ENCODE data around the gene PIEZO1.
A peak's percentile ranks its signal among the peaks of the same experiment; 100 is the strongest.

Gene PIEZO1

DNA sequence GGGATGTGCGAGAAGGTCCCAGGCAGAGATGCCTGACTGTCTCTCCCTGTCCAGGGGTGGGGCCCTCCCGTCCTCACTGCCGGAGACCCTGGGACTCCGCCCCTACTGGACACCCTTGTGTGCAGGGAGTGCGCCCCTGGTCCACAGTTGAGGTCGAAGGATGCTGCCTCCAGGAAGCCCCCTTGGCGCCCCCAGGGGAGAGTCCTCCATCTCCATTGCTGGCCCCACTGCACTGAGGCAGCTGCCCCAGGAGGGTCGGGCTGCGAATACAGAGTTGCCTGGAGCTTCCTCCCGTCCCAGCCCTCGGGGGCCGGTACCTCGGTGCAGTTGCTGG is 52.1 kb downstream of the PIEZO1 start:
- DNase-seq: no peak

DNA sequence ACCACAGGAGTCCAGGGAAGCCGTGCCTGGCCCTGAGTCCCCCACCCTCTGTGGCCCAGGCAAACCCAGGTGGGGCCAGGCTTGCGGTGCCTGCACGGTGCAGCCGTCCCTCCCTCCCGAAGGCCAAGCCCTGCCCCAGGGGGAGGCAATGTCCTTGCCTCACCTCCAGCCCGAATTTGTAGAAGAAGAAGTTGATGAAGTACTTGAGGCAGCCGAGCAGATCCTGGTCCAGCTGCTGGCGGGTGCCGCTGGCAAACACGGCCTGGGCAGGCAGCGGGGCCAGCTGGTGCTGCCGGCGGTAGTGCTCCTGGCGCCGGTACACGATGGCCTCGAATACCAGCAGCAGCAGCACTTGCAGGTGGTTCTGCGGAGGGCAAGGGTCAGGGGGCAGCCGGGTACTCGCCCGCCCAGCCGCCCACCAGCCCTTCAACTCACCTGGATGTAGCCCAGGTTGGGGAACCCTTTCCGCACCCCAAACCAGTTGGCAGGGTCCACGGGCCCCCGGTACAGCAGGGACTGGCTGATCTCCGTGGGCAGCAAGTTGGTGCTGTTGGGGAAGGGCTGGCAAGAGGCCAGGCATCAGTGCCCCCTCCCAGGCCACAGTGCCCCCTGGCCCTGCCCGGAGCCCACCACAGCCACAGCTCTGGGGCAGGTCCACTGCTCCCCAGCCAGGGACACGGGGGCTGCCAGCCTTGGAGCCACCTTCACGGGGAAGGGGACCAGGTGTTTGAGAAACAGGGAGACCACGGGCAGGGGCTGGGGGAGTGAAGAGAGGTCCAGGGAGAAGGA is 52.7 kb downstream of the PIEZO1 start:
- DNase-seq: no peak

DNA sequence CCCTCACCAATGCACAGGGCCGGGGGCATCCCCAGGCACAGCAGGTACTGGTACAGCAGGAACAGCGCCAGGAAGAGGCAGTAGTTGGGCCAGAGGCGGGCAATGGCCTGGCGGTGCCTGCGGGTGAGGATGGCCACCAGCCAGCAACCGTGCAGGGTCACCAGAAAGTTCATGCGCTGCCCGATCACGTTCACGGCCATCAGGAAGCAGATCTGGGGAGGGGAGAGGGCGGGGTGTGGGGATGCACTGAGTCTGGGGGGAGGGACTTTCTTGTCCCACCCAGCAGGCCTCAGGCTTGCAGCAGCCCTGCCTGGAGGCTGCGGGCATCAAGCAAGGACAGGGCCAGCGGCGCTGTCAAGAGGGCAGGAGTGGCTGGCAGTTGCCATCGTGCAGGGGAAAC is 53.3 kb downstream of the PIEZO1 start:
- no peak for DNase-seq

DNA sequence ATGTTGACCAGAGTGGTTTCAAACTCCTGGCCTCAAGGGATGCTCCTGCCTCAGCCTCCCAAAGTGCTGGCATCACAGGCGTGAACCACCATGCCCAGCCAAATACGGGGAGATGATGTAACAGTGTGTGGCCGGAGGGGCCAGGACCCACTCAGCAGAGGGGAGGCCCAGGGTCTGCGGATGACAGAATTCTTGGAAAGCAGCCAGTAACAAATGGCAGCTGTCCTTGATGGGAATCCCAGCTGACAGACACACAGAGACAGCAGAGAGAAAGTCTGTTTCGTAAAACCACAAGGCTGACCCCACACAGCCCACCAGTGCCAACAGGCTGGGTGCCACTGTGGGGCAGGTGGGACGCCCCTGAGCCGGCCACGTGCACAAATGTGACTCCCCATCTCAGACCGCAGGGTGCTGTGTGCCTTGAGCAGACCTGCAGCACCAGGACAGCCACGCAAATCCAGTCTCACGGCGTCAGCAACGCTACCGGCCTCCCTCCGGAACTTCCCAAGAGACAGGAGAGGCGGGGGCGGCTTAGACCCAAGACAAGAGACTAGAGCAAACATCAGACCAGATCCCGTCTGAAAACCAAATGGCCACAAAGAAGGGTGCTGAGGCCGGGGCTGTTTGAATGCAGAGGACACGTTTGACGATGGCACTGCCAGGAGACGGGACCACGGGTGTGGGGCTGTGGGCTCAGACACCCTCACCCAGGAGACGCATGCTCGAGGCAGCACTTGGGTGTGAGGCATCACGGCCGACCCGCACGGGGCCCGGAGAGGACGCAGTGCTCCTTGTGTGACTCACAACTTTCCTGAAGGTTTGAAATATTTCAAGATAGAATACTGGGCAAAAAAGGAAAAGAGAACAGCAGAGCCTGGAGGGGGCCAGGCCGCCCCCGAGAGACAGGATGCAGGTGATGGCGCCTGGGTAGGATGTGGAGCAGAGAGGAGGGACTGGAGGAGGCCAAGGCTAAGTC is 54.1 kb downstream of the PIEZO1 start:
- DNase-seq: no peak

DNA sequence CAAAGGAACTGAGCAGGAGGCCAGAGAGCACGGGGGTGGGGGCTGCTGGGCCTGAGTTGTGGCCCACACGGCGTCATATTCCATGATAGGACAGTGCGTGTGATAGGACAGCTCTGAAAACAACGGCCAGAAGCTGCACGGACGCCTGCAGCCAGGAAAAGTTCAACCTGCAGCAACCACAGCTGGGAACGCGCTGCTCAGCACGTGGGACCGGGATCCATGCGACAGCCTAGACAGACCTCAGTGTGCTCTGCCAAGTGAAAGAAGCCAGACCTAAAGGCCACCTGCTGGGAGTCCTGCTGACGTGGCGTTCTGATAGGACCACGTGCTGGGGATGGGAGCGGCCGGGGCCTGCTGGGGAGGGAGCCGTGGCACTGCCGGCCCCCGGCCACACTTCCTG is 57.1 kb downstream of the PIEZO1 start:
- no peak for DNase-seq

DNA sequence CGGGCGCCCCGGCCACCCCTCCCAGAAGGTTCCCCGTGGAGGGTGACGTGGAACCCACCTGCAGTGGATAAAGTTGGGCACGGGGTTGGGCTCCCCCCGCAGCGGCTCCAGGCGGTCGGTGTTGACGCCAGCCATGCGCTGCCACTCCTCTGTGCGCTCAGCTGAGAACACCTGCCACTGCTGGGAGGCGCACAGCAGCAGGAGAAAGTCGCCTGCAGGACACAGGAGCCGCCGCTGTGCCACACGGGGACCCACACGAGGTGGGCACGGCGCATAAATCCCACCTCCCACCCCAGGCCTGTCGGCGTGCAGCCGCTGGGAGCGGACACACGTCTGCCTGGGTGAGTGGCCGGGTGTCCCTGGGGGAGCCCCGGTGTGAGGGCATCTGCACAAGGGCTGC is 58.0 kb downstream of the PIEZO1 start:
- DNase-seq: no peak

DNA sequence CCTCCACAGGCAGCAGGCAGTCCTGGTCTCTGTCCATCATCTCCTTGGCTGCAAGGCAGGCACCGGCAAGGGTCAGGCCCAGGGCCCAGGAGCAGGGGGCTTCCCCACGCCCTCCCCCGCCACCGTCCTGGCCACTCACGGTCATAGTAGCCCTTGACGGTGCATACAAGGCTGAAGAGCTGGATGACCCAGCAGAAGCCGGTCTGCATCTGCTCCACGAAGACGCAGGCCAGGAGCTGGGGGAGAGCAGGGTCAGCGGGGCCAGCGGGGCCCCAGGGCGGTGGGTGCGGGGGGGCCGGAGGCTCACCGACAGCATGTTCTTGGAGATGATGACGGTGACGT is 58.6 kb downstream of the PIEZO1 start:
- DNase-seq: no peak

DNA sequence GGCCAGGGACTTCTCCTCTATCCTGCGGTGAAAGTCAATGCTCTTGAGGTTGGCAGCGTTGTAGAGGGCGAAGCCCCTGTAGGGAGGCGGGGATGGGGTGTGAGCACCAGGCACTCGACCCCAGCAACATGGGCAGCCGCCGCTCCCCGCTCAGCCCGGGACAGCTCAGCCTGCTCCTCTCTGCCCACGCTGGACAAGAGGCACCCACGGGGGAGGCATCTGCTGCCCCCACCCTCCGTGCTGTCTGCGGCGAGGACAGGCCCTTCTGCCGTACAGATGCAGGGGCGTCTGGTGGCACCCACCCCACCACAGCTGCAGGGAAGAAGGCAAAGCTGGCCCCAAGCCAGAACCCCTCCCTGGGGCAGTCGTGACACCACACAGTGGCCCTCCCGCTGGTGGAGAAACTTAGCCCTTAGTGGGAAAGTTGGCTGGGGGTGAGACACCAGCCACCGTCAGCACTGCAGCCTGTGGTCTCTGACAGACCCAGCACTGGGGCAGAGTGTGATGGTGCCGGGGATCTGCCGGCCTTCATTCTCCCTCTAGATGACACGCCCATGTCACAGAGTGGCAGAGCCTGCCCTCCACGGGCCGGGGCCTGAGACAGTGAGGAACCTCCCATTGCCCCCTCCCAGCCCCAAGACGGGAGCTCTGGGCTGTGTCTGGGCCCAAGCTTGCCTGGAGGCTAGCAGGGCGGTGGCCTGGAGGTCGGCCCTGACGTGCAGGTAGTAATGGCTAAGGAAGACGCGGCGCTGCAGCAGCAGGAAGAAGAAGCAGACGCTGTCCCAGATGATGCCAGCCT is 59.2 kb downstream of the PIEZO1 start:
- DNase-seq: no peak

DNA sequence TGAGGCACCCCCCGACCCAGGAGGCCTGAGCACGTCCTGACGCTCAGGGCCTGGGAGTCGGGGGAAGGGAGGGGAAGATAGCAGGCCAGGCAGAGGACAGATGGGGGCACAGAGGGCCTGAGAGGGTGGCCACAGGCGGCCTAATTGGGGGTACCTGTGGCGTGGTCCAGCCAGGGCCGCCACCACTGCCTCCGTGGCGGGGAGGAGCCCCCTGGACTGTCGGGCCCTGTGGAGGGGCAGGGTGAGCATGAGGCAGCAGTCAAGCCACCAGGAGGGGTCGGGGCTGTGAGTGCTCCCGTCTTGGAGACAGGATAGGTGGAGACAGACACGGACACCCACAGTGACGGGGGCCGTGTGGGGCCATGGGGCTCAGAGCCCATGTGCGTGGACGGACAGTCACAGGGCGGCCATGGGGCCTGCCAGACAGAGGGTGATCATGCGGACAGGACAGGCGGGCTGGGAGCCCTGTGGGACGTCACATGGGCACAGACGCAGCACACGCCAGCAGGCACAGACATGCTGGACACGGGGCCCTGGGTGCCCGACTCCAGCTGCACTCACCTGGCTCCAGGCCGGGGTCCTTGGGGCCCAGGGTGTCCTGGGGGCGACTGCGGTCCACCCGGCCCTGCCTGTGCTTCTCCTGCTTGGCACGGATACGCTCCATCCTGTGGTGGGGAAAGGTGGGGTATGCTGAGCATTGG is 60.0 kb downstream of the PIEZO1 start:
- DNase-seq: no peak

DNA sequence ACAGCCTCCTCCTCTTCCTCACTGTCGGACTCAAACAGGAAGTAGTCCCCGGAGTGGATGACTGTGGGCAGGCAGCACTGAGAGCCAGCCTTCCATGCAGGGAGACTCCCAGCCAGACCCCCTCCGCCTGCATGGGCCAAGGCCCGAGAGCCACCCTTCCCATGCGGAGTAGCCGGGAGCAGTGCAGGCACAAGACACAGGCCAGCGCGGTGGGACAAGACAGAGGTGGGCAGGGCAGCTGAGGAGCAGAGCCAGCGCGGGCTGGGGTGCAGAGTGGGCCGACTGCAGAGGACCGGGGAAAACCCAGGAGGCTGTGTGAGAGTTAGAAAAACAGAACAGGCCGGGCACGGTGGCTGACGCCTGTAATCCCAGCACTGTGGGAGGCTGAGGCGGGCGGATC is 61.1 kb downstream of the PIEZO1 start:
- DNase-seq: no peak

DNA sequence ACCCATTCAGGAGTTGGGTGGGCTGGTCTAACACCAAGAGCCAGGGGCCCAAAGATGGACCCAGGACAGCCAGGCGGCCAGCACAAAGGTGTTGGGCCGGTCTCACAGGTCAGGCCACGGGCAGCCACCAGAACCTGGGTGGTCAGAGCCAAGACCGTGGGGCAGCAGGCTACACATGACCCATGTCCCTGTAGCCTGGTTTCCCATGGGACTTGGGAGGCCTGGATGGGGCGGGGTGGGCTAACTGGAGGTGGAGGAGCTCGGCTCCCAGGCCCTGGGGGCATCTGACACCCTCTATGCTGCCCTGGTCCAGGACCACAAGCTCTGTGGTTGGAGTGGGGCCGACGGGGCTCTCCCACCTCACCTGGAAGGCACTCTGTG is 61.5 kb downstream of the PIEZO1 start:
- no peak for DNase-seq

DNA sequence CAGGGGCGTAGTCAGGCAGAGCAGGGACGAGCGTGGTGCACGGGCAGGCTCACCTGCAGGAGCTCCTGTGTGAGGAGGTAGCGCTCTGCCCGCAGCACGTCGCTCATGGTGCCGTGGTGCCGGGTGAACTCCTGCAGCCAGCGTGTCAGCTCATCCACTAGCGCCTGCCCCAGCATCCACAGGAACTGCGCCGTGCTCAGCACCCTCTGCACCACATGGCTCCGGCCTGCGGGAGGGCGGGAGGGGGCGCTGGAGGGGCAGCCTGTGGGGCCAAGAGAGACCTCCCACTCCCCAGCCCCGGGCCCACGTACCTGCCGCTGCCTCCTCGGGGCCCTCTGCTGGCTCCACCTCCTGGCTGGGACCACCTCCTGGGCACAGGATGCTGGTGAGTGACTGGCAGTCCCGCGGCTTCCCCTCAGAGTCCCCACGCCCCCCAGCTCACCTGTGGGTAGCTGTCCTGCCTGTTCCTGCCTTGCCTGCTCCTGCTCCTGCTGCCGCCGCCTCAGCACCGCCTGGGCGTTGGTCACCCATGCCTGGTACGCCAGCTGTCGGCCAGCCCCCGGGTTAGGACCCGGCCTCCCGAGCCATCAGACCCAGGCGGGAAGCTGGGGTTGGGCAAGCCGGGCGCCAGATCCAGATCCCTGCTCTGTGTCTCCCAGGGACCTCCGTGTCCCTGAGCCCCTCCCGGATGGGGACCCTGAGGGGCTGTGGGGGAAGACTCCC is 62.1 kb downstream of the PIEZO1 start:
- no peak for DNase-seq

DNA sequence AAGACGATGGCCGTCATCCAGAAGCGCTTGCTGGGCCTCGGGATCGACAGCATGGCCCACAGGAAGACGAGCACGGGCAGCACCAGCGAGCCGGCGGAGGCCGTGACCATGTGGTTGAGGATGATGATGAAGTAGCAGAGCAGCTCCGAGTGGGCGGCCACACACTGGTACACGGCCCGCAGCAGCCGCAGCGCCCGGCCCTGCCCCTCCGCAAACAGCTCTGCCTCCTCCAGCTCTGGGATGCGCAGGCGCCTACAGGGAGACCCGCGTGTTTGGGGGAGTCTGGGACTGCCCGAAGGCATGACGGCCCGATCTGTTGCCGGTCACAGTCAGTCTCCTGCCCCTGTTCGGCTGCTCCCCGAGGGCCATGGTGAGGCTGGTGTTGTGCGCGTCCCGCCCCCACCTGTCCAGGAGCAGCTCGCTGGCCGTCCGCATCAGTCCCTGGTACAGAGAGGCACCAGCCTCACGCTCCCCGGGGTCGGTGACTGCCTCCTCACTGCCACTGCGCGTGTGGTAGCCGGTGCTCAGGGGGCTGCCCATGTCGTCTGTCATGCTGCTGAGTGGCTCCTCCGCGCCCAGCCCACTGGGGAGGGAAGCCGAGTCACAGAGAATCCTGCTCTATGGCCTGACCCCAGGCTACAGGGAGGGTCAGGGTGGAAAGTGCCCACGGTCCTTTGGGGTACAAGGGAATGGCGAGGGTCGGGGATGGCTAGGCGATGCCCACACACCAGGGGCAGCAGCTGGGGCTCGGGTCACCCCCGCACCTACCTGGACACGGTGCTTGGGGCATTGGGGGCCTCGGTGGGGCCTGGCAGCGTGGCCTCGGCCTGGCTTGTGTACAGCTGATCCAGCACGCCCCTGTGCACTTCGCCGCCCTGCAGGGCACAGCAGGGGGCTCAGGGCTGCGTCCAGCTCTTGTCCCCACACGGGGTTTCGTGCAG is 62.9 kb downstream of the PIEZO1 start:
- DNase-seq: no peak

DNA sequence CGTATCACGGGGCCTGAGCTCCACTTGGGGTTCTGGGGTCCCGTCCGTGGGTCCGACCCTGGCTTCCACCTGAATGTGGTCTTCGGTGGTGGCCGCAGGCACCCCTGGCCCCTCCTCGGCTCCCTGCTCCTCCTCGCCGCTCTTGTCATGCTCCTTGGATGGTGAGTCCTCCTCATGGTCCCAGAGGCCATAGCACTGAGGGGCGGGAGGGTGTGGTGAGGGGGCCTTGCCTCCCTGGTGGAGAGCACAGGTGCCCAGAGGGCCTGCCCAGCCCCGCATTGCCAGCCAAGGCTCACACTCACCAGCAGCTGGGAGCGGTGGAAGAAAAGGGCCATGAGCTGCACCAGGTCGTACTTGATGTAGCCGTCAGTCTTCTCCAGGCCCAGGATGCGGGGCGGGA is 63.8 kb downstream of the PIEZO1 start:
- no peak for DNase-seq

DNA sequence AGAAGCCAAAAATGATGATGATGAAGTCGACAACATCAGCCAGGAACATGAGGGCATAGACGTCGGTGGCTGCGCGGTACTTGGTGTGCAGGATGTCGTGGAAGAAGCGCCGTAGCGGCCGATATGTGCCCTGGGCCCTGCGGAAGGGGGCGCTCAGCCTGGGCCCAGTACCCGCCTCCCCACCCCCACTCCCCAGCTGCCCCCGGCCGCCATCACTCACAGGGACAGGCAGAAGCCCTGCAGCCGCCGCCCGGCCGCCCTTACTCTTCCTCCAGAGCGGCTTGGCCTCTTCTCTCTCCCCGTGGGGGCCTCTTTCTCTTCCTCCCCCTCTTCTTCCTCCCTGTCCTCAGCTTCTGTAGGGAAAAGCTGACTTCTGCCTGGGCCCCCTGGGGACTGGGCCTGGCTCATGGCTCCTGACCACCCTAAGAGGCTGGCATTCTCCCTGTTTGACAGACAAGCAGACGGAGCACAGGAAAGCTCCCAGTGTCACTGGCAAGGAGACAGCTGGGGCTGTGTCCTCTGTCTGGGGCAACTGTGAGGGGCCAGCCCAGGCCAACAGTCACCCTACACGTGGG is 64.5 kb downstream of the PIEZO1 start:
- DNase-seq: no peak

DNA sequence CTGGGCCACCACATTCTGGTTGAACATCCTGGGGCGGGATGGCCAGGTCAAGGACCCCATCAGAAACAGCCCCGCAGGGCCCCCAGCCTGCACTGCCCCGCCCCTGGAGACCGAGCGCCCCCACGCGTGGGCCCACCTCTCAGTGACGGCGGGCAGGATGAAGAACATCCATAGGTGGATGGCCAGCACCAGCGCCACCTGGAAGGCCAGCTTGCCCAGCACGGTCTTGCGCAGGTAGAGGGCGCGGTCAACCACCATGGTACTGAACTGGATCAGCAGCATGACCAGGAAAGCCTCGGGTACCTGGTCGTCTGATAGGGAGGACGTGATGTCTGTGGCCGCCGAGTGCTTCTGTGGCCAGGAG is 65.1 kb downstream of the PIEZO1 start:
- no peak for DNase-seq

DNA sequence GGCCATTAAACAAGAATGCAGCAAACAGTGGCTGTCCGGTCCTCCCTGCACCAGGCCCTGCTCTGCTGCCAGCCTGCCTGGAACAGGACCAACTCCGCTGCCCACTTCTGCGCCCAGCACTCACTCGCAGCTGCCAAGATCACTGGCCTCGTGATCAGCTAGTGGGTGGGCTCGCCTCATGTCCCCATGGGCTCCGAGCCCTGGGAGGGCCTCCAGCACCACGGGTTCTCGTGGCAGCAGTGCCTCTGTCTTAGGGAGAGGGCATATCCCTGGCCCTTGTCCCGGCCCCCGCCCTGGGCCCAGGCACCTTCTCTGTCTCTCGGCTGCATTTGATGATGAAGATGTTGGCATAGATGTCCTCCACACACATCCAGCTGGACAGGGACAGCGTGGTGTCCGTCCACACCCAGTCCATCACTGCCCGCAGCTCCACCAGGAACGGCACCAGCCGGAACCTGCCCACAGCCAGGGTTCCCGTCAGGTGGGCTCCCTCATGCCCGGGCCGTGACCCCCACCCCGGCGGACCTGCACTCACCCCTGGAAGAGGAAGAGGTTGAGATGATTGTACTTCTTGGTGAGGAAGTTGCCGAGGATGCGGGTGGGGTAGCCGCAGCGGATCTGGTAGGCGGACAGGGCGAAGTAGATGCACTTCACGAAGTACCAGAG is 65.6 kb downstream of the PIEZO1 start:
- DNase-seq: no peak

DNA sequence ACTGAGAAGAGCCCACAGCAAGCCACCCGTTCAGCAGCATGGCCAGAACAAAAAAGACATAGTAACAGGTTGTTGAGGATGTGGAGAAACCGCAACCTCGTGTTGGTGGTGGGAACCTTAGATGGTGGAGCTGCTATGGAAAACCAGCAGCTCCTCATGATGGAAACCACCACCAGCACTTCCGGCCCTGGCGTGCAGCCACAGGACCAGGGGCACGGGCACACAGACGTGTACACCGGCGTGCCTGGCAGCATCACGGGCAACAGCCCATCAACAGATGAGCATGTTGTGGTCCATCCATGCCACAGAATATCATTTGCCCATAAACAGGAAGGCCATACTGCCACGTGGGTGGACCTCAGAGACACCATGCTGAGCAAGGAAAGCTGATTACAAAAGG is 66.8 kb downstream of the PIEZO1 start:
- DNase-seq: peak in 1 of 5 experiments; percentile 52

DNA sequence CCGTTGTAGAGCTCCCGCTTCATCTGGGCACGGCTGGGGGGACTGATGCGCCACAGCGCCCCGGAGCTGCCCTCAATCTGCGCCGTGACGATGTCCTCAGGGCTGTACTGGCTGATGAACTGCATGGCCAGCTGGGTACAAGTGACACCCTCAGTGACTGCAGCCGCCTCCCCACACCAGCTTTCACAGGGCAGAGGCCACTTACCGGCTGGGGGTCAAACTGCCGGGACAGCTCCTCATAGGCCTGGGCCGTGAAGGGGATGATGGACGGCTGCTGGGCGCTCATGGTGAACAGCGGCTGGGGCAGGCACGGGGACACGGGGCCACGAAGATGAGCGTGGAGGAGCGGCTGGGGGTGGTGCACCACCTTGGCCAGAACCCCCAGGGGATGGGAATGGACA is 68.4 kb downstream of the PIEZO1 start:
- DNase-seq: no peak

DNA sequence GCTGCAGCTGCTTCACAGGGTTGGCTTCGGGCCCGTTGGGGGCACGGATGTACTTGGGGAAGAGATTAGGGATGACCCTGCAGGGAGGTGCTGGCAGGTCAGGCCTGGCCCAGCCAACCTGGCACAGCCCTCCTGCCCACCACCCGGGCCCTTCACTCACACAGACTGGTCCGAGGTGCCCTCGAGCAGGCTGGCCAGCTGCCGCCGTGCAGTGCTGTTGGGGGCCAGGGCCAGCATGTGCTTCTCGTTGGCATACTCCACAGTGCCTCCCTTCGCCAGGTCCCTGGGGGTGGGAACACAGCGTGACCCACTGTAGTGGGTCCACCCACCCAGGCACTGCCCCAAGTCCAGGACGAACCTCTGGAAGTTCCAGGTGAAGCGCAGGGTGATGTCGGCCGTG is 68.8 kb downstream of the PIEZO1 start:
- no peak for DNase-seq
